ENCODE data around the gene KCNJ1.

- TF ChIP-seq CTCF (IDR thresholded peaks at IDR 0.05), result no peak
- no peak for TF ChIP-seq POLR2A (IDR thresholded peaks at IDR 0.05)
- no peak for TF ChIP-seq POLR2AphosphoS5 (IDR thresholded peaks at IDR 0.05)
- TF ChIP-seq EP300 (IDR thresholded peaks at IDR 0.05), result no peak
Measured at GRCh38 chr11:128910576-128910975, 43.5 kb upstream of the KCNJ1 start.

Data from stomach (tissue), 4 donors.